Mesodermal cell (in vitro differentiated cells): ENCODE results near the gene TAL1.

Experiments
- H3K27ac ChIP-seq: 2 replicates; pipeline ENCODE4 v1.7.0; 2013; ENCODE audit warnings: mild to moderate bottlenecking, low read depth, low read length, moderate library complexity; ENCODE audit not compliant: severe bottlenecking
- H3K36me3 ChIP-seq: 2 replicates; pipeline ENCODE4 v1.7.1; 2013; ENCODE audit warnings: mild to moderate bottlenecking, low read length, moderate library complexity; ENCODE audit not compliant: control insufficient read depth, insufficient read depth
- H3K4me1 ChIP-seq: one replicate; pipeline ENCODE4 v1.7.1; 2013; ENCODE audit warnings: mild to moderate bottlenecking, low read length; ENCODE audit not compliant: insufficient read depth, control insufficient read depth, poor library complexity, severe bottlenecking
- H3K4me3 ChIP-seq: 2 replicates; pipeline ENCODE4 v1.7.0; 2013; ENCODE audit warnings: low read length, control low read depth, mild to moderate bottlenecking; ENCODE audit not compliant: insufficient read depth, poor library complexity, severe bottlenecking; ENCODE audit errors: extremely low read depth
- H3K9me3 ChIP-seq: 2 replicates; pipeline ENCODE4 v1.7.1; 2013; ENCODE audit warnings: mild to moderate bottlenecking, low read length, moderate library complexity; ENCODE audit not compliant: control insufficient read depth
- WGBS, 2 experiments: methylation state at CpG; one replicate each; pipeline ENCODE4 v1.1.5; 2013; ENCODE audit warnings: missing lambda C conversion rate in 2 of 2; ENCODE audit not compliant: insufficient coverage in 2 of 2; 5-methylcytosine and 5-hydroxymethylcytosine counted together

The TAL1 gene

DNA sequence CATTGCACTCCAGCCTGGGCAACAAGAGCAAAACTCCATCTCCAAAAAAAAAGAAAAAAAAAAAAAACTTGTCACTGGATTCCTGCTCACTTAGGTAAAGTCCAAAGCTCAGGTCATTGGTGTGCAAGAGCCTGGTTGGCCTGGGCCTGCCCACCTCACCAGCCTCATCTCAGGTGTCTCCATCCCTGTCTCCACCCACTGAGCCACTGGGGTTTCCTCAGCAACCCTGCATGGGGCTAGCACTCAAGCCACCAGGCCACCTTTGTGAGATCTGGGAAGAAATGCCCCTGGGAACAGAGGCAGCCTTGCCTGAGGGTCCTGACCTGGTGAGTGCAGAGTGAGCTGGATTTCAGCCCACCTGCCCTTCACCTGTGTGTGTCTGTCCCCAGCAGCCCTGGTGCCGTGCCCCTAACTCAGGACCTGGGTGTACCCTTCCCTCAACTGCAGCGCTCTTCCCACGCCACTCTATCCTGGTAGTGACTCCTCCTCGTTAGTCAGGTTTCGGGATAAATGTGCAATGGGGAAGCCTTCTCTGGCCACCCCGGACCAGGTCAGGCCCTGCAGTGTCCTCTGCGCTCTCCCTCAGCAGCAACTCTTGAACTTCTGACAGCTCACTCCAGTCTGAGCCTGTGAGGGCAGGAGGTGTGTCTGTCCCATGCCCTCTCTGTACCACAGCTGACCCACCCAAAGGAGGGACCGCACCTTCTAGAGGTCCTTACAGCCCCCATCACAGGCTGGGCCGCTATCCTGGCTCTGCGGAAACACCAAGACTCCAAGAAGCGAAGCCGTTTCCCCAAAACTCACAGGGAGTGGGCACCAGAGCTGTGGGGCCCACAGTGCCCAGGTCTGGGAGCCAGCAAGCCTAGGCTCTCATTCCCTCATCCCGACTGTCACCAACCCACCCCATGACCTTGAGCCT, 45.5 kb downstream of the TAL1 start:
- Histone ChIP-seq H3K27ac (no peak overlapping the region), H3K9me3 (no peaks in the 10 kb centered on the region), H3K36me3 (no peaks in the 10 kb centered on the region), H3K4me1 (peaks cover 8% of the 10 kb centered on the region), H3K4me3 (no peak overlapping the region)
- 95 to 98% methylated on average over 12 to 13 of the region's 13 CpGs for WGBS, 2 experiments

DNA sequence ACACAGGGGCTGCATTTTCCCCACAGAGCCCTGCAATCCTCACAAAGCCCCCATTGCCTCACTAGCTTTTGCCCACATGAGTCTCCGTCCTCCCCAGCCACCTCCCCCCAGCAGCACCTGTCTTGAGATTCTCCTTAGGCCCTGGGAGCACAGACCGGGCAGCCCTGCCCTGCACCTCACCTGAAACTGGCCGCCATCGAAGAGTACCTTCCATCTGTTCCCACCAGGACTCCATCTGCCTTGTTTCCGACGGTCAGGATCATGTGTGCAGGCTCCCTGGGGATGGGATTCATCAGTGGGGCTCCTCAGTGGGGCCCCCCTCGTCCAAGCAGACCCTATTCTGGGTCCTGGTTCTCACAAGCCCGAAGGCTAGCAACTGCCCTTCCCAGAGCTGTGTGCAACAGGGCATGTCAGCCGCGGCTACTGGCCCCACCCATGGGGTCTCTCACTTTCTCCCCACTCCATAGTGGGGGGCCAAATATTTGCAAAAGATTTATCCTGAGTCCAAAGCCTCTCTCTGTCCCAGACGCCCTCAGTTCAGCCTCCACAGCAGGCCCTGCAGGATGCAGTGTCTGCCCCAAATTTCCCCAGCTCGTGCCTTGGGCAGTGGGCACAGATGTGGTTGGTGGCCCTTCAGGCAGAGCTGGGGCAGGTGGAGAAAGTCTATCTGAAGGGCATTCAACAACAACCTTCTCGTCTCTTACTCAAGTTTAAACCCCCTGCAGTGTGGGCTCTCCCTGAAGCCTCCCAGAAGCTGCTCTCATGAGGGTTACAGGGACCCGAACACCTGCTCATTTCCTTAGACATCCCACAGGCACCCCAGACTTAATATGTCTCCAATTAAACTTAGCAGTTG, 47.0 kb downstream of the TAL1 start:
- 87 to 89% methylated on average over 12 to 14 of the region's 14 CpGs for WGBS, 2 experiments
- H3K36me3 ChIP-seq = no peaks in the 10 kb centered on the region
- no peak overlapping the region for H3K27ac ChIP-seq
- no peaks in the 10 kb centered on the region for H3K9me3 ChIP-seq
- H3K4me3 ChIP-seq = no peak overlapping the region
- no peaks in the 10 kb centered on the region for H3K4me1 ChIP-seq

DNA sequence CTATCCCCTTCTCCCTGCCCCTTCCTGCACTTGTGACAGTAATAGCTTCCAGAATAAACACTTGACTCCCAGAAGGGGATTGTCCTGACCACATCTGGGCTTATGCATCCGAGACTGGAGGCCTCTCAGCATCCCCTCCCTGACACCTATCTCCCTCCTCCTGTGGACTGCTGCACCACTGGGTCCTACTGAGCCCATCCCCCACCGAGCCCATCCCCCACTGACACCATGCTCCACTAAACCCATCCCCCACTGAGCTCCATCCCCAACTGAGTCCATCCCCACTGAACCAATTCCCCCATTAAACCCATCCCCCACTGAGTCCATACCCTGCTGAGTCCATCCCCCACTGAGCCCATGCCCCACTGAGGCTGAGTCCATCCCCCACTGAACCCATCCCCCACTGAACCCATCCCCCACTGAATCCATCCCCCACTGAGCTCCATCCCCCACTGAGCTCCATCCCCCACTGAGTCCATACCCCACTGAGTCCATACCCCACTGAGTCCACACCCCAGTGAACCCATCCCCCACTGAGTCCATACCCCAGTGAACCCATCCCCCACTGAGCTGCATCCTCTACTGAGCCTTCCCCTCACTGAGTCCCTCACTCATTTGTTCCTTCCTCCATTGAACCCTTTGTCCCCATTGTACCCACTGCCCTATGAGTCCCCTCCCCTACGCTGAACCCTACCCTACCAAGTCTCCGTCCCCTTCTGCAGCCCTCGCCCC, 47.8 kb downstream of the TAL1 start:
- peaks cover 7% of the 10 kb centered on the region for H3K4me1 ChIP-seq
- 82 to 87% methylated on average over 4 of the region's 5 CpGs for WGBS, 2 experiments
- H3K27ac ChIP-seq = no peak overlapping the region

DNA sequence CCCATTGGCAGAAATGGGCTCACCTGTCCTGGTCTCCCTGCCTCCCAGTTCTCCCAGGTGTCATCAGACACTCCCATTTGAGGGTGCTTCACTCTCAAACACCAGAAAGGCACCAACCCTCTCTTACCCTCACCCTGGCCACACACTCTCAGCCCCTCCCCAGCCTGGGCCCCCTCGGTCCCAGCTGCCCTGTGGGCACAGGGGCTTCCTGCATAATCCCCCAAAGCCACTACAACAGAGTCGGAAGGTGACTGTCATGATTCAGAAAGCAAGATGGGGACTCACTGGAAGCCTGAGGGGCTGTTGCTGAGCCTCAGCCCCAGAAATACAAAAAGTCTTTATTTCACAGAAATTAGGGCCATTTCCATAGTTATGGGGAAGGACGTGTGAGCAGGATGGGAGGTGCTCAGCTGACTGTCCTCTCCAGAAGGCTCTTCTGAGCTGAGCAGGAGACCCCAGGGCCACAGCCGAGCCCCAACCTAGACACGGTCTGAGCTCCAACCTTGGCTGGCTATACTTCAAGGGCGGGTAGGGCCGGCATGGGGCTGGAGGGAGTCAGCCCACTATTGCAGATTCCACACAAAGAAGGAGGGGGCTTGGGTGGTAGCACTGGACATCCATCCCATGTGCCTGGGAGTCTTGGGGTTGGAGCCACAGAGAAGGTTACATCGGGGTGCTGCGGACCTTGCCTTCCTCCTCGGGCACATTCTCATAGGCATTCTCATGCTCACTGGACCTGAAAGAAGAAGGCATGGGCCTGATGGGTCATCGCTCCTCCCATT, 48.5 kb downstream of the TAL1 start:
- Histone ChIP-seq H3K27ac (no peak overlapping the region), H3K4me1 (peaks cover 7% of the 10 kb centered on the region), H3K36me3 (no peaks in the 10 kb centered on the region), H3K9me3 (no peaks in the 10 kb centered on the region), H3K4me3 (no peak overlapping the region)
- 80 to 88% methylated on average over 7 to 10 of the region's 11 CpGs for WGBS, 2 experiments

More for the DNA sequence above, 47.8 kb downstream of the TAL1 start:
- Histone ChIP-seq H3K4me3 (no peak overlapping the region), H3K9me3 (no peaks in the 10 kb centered on the region), H3K36me3 (no peaks in the 10 kb centered on the region)

DNA sequence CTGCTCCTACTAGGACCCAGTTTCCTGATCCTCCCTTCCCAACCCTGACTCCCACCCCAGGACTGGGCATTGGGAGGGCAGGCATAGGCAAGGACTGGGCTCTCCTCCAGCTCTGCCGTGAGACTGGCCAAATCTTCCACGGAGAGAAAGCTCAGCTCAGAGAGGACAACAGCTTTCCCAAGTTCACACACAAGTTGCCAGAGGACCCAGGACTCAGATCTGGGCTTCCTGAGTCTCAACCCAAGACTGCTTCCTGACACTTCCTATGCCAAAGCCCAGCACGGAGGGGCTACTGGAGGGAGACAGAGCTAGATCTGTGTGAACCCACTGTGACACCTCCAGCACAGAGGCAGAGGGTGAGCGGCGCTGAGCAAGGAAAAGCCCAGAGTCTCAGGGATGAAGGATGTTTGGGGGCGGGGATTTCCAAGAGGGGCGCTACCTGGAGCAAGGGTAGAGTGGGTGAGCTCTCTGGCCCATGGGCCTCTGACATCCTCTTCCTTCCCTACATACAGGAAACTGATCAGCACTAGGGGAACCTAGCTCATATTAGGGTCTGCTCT, 49.3 kb downstream of the TAL1 start:
- H3K36me3 ChIP-seq = no peaks in the 10 kb centered on the region
- H3K4me3 ChIP-seq = no peak overlapping the region
- H3K27ac ChIP-seq = no peak overlapping the region
- no peaks in the 10 kb centered on the region for H3K9me3 ChIP-seq
- peaks cover 7% of the 10 kb centered on the region for H3K4me1 ChIP-seq
- 86 to 90% methylated on average over 2 to 6 of the region's 7 CpGs for WGBS, 2 experiments

DNA sequence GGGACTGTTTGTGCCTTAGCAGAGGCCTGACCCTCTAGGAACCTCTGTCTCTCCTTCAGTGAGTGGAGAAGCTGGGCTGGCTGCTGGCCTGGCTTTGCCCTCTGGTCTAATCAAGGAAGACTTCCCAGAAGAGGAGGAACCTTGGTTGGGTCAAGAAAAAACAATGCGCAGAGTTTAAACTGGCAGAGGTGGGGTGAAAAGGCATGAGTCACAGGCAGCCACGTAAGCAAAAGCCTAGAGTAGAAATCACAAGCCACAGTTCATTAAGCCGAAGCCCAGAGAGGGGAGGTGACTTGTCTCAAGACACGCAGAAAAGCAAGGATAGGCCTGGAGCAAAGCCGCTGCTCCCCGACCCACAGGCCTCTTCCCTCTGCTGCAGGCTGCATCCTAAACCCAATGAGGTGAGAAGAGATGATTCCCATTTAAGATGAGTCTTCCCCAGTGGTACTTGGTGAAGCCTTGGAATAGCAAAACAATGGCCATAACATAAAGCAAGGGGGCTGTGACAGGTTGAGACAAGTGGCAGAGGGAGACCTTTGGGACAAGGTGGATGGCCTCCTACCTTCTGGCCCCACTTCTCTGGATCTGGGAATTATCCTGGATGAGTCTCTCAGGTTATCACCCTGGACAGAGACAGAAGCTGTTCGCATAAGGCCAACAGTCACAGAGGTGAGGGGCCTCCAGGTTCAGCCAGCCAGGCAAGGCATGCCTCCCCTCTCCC, 49.9 kb downstream of the TAL1 start:
- H3K36me3 ChIP-seq = no peaks in the 10 kb centered on the region
- WGBS, 2 experiments = 63 to 81% methylated on average over 2 to 5 of the region's 7 CpGs
- no peak overlapping the region for H3K4me3 ChIP-seq
- H3K27ac ChIP-seq = no peak overlapping the region
- H3K4me1 ChIP-seq = peaks cover 7% of the 10 kb centered on the region
- no peaks in the 10 kb centered on the region for H3K9me3 ChIP-seq

DNA sequence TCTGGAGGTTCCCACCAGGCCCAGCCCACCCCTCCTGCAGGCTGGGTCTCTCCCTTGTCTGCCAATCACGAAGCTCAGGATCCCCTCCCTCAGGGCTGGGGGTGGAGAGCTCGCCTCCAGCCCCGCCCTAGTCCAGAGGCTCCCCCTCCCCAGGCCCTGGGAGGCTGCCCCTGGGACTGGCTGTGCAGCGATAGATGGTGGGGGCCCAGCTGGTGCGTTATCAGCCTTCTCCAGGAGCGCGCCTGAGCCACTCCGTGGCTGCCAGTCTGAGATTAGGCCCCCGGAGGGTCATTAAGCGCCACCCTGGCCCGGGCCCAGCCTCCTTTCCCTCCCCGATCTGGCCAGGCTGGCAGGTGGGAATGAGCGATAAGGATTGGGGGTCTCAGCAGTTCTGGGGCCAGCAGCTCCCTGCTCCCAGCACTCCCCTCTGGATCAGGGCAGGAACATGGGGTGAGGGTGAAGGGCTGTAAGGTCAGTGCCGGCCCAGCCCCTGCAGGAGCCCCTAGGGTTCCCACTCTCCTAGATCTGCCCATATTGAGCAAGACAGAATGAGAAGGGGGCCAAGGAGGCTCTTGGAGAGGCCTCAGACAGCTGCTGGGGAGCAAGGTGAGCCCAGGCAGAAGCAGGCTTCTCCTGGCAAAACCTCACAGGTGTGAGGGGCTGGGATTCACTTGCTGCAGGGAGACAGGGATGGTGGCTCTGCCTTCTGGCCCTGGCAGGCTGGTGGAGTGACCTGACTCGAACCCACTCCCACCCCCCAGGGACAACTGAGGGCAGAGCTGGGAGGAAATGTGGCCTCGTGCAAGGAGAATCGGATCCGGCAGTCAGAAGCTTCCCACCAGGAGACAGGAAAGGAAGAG, 50.7 kb downstream of the TAL1 start:
- WGBS, 2 experiments = 63 to 66% methylated on average over 13 of the region's 18 CpGs
- no peak overlapping the region for H3K4me3 ChIP-seq
- H3K36me3 ChIP-seq = no peaks in the 10 kb centered on the region
- H3K9me3 ChIP-seq = no peaks in the 10 kb centered on the region
- no peak overlapping the region for H3K27ac ChIP-seq
- H3K4me1 ChIP-seq = peaks cover 7% of the 10 kb centered on the region

DNA sequence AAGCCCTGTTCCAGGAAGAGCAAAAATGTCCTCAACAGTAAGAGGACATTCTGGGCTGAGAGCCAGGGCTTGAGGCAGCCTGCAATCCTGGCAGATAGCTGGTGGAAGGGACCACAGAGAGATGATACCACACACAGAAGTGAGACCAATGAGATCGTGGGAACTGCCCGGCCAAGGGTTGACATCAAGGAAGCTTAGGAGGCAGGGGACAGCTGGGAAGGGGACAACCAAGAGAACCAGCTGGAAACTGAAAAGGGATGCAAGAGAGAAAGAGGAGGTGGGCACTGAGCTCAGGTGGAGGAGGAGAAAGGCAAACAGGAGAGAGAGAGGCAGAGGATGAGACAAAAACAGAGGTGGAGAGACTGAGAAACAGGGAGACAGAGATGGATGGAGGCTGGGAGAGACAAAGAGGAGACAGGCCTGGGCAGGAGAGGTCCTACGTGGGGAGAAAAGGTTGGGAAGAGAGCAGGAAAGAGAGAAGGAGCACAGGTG, 51.4 kb downstream of the TAL1 start:
- H3K36me3 ChIP-seq = no peaks in the 10 kb centered on the region
- H3K27ac ChIP-seq = no peak overlapping the region
- WGBS, 2 experiments = 67 to 68% methylated on average over 3 of the region's 3 CpGs
- H3K9me3 ChIP-seq = no peaks in the 10 kb centered on the region
- peaks cover 7% of the 10 kb centered on the region for H3K4me1 ChIP-seq
- H3K4me3 ChIP-seq = no peak overlapping the region
